RCC 7860 (cell line): Measurements from ENCODE around the gene CFAP43.
"Not testable (repeated sequence)": the region's sequence is repeated elsewhere in the genome, so short reads cannot be mapped to it uniquely, and the experiment has no call there.

ENCODE experiments used
- DNase-seq: peaks from one replicate; pipeline ENCODE4 v3.0.0-alpha.2; 2015; ENCODE audit warnings: low spot score
- FAIRE-seq: peaks from 2 replicates; lab custom pipeline; 2012; peaks lifted over from hg19 to GRCh38; lab: Jason Lieb, UNC

CFAP43 gene

DNA sequence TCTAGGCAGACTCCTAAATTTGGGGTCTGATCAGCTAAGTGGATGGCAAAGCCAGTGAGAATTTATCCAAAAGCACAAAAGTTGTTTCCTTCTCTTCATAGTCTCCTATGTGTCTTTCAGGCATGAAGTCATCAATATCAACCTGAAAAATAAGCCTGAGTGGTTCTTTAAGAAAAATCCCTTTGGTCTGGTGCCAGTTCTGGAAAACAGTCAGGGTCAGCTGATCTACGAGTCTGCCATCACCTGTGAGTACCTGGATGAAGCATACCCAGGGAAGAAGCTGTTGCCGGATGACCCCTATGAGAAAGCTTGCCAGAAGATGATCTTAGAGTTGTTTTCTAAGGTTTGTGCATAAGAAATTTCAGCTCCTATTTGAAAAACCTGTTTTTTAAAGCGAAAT, 27.3 kb upstream of the CFAP43 start:
- FAIRE-seq: no peak

DNA sequence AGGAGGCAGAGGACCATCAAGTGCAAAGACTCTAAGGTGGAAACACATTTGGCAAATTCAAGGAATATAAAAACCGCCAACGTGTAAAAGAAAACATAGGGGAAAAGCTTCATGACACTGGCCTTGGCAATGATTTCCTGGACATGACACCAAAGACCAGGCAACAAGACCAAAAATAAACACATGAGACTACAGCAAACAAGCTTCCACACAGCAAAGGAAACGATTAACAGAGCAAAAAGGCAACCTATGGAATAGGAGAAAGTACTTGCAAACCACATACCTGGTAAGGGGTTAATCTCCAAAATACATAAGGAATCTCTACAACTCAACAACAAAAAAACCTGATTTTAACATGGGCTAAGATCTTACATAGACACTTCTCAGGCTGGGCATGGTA, 26.0 kb upstream of the CFAP43 start:
- DNase-seq (no peak), FAIRE-seq (no peak)

More for the DNA sequence above, 27.3 kb upstream of the CFAP43 start:
- no peak for DNase-seq

DNA sequence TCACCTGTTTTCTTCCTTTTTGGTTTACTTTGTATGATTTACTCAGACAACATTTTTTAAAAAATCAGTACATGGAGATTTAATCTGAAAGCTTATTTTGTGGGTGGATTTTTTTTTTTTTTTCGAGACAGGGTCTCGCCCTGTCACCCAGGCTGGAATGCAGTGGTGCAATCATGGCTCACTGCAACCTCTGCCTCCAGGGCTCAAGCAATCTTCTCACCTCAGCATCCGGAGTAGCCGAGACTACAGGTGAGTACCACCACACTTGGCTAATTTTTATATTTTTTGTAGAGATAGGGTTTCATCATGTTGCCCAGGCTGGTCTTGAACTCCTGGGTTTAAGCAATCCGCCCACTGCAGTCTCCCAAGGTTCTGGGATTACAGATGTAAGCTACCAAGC, 25.1 kb upstream of the CFAP43 start:
- FAIRE-seq: no peak
- no peak for DNase-seq

DNA sequence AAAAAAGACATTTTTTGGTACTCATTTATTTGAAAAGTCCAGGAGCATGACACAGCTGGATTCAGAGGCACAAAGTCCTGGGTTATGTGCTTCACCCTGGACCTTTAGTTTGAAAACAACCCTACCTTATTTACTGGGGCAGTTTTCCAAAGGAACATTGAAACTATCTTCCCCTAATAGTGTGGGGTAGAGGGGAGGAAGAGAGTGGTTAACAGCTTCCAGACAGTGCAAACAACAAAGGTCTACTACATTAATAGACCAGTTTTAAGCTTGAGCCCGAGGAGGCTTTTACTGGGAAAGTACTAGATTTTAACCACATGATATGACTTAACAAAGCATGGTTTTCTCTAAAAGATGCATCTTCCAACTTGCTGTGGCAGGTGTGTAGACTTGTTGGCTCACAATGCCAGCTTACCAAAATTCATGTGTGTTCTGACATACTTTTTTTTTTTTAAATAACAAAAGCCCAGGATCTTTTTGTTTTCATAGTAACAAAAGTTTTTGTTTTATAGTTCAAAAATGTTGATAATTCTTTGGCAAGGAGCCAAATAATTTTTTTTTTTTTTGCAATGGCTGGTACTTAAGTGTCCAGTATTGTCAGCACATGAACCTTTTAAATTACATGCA, 24.3 kb upstream of the CFAP43 start:
- DNase-seq: no peak
- no peak for FAIRE-seq

DNA sequence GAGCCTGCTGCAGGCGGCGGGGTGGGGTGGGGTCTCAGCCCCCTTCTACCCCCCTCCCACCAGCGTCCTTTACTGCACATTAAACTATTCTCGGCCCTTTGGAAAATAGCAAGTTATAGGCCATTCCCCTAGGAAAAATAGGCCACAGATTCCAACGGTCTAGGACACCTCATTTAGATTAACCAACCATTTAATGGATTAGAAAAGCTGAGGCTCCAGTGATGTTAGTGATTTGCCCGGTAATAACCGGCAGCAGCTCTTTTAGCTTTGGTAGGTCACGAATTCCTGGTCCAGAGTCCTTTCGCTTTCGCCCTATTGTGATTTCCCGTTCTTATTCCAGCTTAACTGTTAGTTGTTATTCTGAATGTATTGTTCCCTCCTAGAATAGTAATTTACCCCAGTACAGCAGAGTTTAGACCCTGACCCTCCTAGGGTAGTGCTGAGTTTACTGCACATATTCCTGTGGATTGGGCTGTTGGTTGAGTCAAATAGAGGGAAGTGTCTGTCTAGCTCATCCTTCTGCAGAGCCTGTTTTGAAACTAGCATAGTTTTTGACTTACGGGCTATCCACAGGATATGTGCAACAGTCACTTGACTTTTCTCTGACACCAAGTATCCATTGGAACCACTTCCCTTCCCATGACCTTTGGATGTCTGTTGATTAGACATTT, 23.3 kb upstream of the CFAP43 start:
- DNase-seq (peak; percentile 56), FAIRE-seq (peak; percentile 10)

DNA sequence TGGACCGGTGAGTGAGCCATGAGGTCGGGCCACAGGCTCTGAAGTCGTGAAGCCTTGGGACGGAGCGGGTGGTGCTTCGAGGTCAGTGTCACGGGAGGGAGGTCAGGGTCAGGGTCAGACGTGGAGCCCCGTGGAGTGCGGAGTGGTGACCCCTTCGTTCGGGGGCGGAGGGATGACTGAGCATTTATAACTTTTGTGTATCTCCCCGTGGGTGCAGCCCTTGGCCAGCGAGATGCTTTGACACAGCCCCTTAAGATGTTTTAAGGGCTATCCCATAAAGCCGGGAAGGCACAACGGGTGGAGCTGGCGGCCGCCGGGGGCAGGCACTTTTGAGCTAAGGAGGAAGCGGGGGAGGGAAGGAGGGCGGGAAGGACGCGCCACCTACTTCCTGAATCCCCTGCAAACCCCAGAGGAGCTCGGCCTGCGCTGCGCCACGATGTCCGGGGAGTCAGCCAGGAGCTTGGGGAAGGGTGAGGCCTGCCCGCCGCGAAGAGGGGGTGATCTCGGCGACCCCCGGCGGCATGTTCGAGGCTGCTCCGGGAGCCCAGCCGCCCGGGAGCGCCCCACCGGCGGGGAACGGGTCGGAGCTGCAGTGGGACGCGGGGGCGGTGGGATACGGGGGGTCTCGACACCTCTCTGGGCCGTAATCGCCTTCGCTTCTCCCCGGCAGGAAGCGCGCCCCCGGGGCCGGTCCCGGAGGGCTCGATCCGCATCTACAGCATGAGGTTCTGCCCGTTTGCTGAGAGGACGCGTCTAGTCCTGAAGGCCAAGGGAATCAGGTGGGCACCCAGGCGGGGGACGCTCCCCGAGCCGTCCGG, 22.5 kb upstream of the CFAP43 start, which contains the start of gene GSTO1:
Gene GSTO1, plus strand, starts transcription at position 400 of the 818 bp plus-strand sequence. Its CDS starts 37 bp downstream, at position 437.
- DNase-seq (peak; percentile 69), FAIRE-seq (no peak)

DNA sequence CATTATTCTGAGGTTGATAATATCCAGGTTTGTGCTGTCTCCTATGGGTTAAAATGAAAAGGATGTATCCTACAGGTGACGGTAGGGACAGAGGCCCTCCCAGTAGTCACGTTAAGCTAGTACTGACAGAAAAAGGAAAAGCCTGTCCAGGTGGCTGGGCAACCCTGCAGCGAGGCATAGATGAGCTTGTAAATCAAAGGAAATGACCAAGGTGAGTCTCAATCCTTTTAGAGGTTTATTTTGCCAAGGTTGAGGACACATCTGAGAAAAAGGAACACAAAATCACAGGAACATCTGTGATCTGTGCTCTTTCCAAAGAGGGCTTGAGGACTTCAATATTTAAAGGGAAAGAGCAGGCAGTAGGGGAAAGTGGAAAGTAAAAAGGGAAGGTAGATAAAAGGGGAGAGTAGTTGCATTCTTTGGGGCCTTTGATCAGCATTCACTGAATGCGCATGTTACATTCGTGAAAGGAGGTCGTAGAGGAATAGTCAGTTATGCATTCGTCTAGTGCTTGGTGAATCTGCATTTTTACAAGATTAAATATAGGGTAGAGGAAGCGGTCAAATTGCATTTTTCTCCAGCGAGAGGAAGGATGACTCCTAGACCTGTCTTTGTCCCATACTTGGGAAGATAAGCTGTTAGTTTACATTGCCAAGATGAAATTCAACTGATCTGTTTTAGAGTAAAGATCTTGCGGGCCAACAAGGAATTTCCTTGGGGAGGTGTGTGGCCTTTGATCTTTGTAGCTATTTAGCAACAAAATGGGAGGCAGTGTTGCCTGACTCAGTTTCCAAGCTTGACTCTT, 21.6 kb upstream of the CFAP43 start:
- DNase-seq: no peak
- no peak for FAIRE-seq

DNA sequence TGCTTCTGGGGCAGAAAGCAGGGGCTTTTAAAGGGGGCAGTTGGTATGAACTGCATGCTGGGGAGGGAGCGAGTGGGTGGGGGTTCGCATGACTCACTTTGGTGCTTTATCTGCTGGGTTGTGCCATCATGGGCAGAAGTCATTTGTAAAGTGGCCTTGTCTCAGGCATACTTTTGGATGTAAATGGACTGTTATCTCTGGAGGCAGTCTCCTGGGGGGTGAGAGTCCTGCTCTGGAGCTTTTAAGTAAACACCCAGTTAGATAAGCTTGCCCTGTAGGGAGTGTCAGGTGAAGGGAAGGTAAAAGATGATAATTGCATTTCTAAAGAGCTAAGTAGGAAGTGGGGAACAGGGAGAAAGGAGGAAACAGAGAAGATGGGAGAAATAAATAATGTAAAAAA, 20.9 kb upstream of the CFAP43 start:
- FAIRE-seq: no peak

DNA sequence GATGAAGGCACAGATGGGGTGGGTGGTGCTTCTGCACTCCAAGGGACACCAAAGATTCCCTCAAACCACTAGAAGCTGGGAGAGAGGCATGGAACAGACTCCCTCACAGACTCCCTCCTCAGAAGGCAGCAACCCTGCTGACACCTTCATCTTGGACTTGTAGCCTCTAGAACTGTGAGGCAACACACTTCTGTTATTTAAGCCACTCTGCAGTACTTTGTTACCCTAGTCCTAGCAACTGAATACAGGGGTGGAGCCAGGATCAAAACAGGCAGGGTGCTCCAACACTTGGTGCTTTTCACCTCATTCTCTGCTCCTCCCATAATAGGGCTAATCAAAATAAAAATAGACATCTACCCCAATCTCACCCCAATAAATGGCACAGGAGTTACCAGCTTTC, 20.2 kb upstream of the CFAP43 start:
- DNase-seq: no peak
- FAIRE-seq: no peak

More for the DNA sequence above, 20.9 kb upstream of the CFAP43 start:
- no peak for DNase-seq

DNA sequence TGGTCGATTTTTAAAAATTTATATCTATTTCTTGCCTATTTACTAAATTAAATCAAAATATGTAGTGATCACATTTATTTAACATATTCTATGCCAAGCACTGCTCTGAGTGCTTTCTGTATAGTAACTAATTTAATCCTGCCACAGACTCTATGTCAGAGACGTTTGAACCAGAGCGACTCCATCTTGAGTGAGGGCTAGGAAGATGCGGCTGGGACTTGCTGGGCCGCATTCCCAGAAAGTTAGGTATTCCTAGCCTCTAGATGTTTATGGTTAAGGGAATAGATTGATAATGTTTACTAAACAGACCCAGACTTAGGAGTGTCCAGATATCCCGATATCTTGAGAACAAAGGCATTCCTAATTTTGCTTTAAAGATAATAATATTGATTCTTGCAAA, 19.3 kb upstream of the CFAP43 start:
- FAIRE-seq (no peak), DNase-seq (no peak)

DNA sequence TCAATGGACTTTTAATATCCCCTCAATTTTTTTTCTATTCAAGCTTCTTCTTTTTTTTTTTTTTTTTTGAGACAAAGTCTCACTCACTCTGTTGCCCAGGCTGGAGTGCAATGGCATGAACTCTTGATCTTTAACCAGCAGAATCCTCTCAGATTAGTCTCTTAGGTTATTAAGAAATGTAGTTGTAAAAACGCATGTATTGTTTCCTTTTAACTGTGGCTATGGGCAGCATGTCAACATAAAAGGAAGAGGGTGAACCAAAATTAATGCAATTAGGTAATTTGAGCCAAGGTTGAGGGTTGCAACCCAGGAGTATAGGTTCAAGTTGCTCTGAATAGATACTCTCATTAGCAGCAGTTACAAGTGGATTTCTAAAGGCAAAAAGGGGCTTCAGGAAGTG, 18.2 kb upstream of the CFAP43 start:
- DNase-seq: no peak
- no peak for FAIRE-seq

DNA sequence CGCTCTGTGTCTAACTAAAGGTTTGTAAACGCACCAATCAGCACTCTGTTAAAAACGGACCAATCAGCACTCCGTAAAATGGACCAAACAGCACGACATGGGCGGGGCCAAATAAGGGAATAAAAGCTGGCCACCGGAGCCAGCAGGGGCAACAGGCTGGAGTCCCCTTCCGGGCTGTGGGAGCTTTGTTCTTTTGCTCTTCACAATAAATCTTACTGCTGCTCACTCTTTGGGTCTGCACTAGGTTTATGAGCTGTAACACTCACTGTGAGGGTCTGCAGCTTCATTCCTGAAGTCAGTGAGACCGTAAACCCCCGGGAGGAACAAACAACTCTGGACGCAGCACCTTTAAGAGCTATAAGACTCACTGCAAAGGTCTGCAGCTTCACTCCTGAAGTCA, 16.8 kb upstream of the CFAP43 start:
- not testable (repeated sequence) for FAIRE-seq, DNase-seq

DNA sequence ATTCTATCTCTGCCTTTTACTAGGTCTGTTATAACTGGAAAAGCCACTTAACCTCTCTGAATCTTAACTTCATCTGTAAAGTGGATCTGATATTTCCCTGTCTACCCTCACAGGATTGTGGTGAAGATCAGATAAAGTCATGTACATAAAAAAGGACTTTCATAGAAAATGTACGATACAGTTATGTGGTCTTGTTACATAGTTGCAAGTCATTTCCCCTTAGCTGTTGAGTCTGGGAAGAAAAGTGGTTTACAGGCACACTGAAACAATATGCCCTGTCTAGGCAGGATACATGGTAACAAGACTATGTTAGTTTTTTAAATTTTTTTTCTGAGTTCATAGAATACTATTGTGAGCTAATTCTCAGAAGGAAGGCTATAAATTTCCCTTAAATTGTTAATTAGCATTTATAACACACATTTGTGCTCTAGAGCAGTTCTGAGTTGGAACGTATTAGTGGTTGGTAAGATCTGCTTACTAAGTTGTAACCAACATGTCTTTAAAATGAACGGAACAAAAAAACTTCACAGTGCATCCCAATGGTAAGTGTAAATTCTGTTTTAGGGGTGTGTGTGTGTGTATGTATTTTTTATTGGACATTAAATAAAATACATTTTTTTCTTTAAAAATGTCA, 15.5 kb upstream of the CFAP43 start:
- FAIRE-seq (no peak), DNase-seq (no peak)

DNA sequence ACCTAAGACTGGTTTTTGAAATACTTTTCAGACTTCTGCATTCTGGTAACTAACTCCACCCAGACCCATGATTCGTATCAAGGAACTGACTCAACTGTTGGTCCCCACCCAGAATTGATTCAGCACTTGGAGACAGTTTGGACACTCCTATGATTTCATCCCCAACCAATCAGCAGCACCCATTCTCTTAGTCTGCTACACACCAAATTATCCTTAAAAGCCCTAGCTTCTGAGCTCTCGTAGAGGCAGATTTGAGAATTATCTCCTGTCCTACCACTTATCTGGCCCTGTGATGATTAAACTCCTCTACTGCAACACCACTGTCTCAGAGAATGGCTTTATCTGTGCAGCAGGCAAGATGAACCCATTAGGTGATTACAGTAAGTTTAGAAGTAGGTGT, 14.8 kb upstream of the CFAP43 start:
- DNase-seq (no peak), FAIRE-seq (no peak)

DNA sequence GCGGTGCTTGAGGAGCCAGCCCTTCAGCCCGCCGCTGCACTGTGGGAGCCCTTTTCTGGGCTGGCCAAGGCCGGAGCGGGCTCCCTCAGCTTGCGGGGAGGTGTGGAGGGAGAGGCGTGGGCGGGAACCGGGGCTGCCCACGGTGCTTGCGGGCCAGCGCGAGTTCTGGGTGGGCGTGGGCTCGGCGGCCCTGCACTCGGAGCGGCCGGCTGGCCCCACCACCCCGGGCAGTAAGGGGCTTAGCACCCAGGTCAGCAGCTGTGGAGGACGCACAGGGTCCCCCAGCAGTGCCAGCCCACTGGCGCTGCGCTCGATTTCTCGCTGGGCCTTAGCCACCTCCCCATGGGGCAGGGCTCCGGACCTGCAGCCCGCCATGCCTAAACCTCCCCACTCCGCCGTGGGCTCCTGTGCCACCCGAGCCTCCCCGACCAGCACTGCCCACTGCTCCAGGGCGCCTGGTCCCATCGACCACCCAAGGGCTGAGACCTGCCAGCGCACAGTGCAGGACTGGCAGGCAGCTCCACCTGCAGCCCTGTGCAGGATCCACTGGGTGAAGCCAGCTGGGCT, 13.0 kb upstream of the CFAP43 start:
- DNase-seq: no peak
- no peak for FAIRE-seq

DNA sequence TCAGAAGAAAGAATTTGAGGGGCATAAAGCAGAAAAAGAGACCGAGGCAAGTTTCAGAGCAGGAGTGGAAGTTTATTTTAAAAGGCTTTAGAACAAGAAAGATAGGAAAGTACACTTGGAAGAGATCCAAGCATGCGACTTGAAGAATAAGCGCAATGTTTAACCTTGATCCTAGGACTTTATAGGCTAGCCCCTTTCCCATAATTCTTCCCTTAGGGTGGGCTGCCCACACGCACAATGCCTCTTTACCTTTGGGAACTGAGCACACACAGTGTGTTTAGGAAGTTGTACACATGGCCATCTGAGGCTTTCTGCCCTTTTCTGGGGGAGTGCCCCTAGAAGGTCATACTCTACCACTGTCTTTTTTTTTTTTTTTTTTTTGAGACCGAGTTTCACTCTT, 11.3 kb upstream of the CFAP43 start:
- FAIRE-seq: no peak

DNA sequence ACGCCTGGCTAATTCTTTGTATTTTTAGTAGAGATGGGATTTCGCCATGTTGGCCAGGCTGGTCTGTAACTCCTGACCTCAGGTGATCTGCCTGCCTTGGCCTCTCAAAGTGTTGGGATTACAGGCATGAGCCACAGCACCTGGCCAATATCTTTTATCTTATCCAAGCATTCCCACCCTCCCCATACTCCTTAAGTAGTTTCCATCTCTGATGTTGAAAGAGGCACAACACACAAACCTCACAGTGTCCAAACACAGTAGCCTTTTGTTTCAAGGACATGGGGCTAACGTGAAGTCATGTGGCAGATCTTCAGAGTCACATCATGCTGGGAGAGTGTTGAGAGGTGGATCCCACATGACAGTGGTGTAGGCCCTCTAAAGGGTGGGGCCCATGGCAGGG, 10.8 kb upstream of the CFAP43 start:
- FAIRE-seq: not testable (repeated sequence)

More for the DNA sequence above, 11.3 kb upstream of the CFAP43 start:
- DNase-seq: no peak

DNA sequence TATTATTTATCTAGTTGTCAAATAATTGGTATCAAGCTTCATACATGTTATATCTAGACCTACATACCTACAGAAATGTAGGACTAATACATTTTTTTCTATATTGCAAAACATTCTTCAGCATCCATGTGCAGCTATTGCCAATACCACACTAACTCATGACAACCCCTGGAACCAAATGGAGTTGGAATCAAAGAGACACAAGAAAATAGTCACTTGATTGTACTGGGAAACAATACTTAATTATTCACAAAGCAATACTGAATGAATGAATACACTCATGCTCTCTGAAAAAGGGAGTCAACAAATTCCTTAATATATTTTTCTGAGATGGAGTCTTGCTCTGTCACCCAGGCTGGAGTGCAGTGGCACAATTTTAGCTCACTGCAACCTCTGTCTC, 10.4 kb upstream of the CFAP43 start:
- DNase-seq (no peak), FAIRE-seq (no peak)

More for the DNA sequence above, 10.8 kb upstream of the CFAP43 start:
- not testable (repeated sequence) for DNase-seq

DNA sequence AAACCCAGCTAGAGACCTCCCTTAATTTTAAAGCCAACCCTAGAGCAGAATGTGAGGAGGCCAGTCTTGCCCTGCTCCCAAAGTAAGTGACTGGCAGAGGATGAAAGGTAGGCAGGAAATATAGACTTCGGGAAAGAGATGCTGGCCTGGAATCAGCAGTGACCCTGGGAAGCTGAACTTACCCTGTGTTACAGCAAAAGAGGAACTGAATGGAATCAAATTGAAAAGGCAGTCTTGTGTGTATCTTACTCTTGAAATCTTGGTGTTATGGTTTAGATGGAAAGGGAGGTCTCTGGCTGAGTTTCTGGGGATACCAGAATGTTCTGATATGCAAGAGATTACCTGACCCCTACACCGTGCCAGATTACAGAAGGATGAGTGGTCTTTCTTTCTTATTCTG, 7.9 kb upstream of the CFAP43 start:
- DNase-seq (no peak), FAIRE-seq (no peak)

DNA sequence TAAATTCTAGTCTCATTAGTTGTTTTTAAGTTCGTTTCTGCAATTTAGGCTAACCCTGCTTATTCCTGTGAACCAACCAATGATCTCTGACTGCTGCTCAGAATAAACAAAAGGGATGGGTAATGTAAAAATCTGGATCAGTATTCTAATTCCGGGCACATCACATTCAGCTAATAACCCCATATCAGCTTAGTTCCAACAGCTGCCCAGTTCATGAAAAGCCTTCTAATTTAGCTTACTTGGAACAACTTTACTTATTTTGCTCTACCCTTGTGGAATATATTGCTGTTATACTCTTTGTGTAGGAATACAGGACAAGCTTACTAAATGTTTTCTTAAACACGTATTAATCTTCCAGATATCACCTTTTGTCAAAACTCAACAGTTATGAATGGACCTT, 3.6 kb upstream of the CFAP43 start:
- no peak for DNase-seq
- FAIRE-seq: no peak
